Erythroblast (primary cell): ENCODE data around the gene EML1.

ENCODE experiments used
- GATA1 ChIP-seq: IDR thresholded peaks from 2 replicates; pipeline ENCODE4 v1.6.1; 2011; ENCODE audit warnings: low read depth, mild to moderate bottlenecking, control low read depth, low read length, moderate library complexity
- POLR2A ChIP-seq: IDR thresholded peaks from 2 replicates; pipeline ENCODE4 v1.6.1; 2011; ENCODE audit warnings: mild to moderate bottlenecking, low read length

DNA sequence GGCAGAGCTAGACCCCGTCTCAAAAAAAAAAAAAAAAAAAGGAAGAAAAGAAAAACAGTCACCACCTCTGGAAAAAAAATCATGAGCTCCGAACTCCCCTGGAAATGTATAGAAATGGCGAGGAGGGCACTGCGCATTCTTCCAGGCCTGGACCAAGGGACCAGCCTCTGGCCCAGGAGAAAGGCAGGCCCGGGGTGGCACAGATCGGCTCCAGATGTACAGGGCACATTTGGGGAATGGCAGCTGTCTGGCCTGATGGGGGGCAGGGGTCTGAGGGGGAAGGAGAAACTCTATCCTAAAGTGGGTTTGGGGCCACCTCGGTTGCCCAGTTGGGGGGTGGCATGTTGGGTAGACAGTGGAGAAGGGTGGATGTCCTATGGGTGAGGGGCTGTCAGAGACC is 46.0 kb upstream of the EML1 start:
- TF ChIP-seq POLR2A (no peak), GATA1 (no peak)
